SU-DHL-6 (cell line): ENCODE results near the gene TLDC2.

ENCODE experiments used
- H2AFZ ChIP-seq: fragments of 200-600 bp; sonication (generic); 2 replicates; pipeline ENCODE4 v1.6.1; 2014; ENCODE audit warnings: low read depth, mild to moderate bottlenecking, moderate library complexity, mixed read lengths, antibody characterized with exemption, low read length; ENCODE audit not compliant: severe bottlenecking
- H3F3A ChIP-seq: fragments of 200-600 bp; shearing (Covaris generic); 2 replicates; pipeline ENCODE4 v1.6.0; 2016; ENCODE audit warnings: antibody characterized with exemption, mild to moderate bottlenecking; ENCODE audit not compliant: insufficient read depth
- H3K27ac ChIP-seq: fragments of 200-600 bp; sonication (generic); 2 replicates; pipeline ENCODE4 v1.5.1; 2016; ENCODE audit warnings: low read depth, mild to moderate bottlenecking, low read length, moderate library complexity, mixed read lengths
- H3K27me3 ChIP-seq: fragments of 200-600 bp; sonication (generic), shearing (Covaris generic); 2 replicates; pipeline ENCODE4 v1.6.0; 2014; ENCODE audit warnings: mild to moderate bottlenecking, low read length
- H3K36me3 ChIP-seq: fragments of 200-600 bp; sonication (generic); 2 replicates; pipeline ENCODE4 v1.6.1; 2014; ENCODE audit warnings: mild to moderate bottlenecking, low read length, mixed read lengths
- H3K4me2 ChIP-seq: fragments of 300-600, 200-600 bp; shearing (Covaris generic), sonication (generic); 2 replicates; pipeline ENCODE4 v1.6.0; 2014; ENCODE audit warnings: low read length, low read depth, mild to moderate bottlenecking; ENCODE audit not compliant: poor library complexity, severe bottlenecking
- H3K4me3 ChIP-seq: fragments of 200-600 bp; sonication (generic); 2 replicates; pipeline ENCODE4 v1.5.1; 2014; ENCODE audit warnings: antibody characterized with exemption, low read length, mild to moderate bottlenecking, mixed read lengths; ENCODE audit not compliant: insufficient read depth, poor library complexity, severe bottlenecking
- H3K79me2 ChIP-seq: fragments of 200-600 bp; sonication (generic); 2 replicates; pipeline ENCODE4 v1.6.1; 2014; ENCODE audit warnings: mild to moderate bottlenecking, low read length, moderate library complexity; ENCODE audit not compliant: insufficient read depth
- H3K9ac ChIP-seq: fragments of 200-600 bp; sonication (generic); 2 replicates; pipeline ENCODE4 v1.7.0; 2014; ENCODE audit warnings: mild to moderate bottlenecking, low read length
- H3K9me2 ChIP-seq: fragments of 200-600 bp; sonication (generic); replicated peaks from 2 replicates; pipeline ENCODE4 v1.6.1; 2014; ENCODE audit warnings: low read length; ENCODE audit not compliant: insufficient read depth
- H3K9me3 ChIP-seq: fragments of 200-600 bp; sonication (generic); 2 replicates; pipeline ENCODE4 v1.6.1; 2014; ENCODE audit warnings: low read length, mixed read lengths; ENCODE audit not compliant: insufficient read depth
- H4K20me1 ChIP-seq: fragments of 200-600 bp; sonication (generic); 2 replicates; pipeline ENCODE4 v1.6.1; 2014; ENCODE audit warnings: low read depth, mild to moderate bottlenecking, antibody characterized with exemption, low read length, moderate library complexity, mixed read lengths
- EZH2phosphoT487 ChIP-seq: fragments of 200-600 bp; sonication (generic), shearing (Covaris generic); conservative IDR thresholded peaks from 2 replicates; pipeline ENCODE4 v1.6.1; 2018; ENCODE audit warnings: mild to moderate bottlenecking, antibody characterized with exemption, low read length, moderate library complexity, mixed read lengths
- TF ChIP-seq, protein P1 (sequence below): fragments of 200-600 bp; sonication (generic); IDR thresholded peaks from one replicate; pipeline ENCODE4 v1.5.1; 2017; ENCODE audit warnings: antibody characterized with exemption, mild to moderate bottlenecking, low read length, moderate library complexity; ENCODE audit not compliant: insufficient read depth, poor library complexity, severe bottlenecking

Gene TLDC2

DNA sequence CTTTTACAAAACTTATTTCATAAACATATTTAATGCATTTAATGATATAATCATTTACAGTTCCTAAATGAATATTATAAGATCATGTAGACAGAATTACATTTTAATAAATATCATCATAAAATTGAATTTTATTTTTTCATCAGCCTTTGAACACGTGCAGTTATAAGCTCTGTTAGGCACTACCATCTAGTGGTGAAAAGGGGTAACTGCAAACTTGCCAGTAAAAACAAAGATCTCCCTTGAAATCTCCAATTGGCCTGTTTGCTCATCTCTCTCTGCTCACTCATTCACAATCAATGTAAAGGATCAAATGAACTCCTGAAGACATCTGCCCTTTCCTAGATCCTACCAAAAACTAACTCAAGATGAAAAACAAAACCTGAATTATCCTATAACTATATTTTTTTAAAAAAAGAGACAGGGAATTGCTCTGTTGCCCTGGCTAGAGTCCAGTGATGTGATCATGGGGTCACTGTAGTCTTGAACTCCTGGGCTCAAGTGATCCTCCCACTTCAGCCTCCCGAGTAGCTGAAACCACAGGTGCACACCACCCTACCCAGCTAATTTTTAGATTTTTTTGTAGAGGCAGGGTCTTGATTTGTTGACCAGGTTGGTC is 43.9 kb downstream of the TLDC2 start:
- H3K27me3 ChIP-seq, result no peaks in the 10 kb centered on the region
- TF ChIP-seq, protein P1, sequence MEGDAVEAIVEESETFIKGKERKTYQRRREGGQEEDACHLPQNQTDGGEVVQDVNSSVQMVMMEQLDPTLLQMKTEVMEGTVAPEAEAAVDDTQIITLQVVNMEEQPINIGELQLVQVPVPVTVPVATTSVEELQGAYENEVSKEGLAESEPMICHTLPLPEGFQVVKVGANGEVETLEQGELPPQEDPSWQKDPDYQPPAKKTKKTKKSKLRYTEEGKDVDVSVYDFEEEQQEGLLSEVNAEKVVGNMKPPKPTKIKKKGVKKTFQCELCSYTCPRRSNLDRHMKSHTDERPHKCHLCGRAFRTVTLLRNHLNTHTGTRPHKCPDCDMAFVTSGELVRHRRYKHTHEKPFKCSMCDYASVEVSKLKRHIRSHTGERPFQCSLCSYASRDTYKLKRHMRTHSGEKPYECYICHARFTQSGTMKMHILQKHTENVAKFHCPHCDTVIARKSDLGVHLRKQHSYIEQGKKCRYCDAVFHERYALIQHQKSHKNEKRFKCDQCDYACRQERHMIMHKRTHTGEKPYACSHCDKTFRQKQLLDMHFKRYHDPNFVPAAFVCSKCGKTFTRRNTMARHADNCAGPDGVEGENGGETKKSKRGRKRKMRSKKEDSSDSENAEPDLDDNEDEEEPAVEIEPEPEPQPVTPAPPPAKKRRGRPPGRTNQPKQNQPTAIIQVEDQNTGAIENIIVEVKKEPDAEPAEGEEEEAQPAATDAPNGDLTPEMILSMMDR, result peak; percentile 66
- TF ChIP-seq EZH2phosphoT487, result no peak
- H3K79me2 ChIP-seq, result no peaks in the 10 kb centered on the region
- H3K4me3 ChIP-seq, result no peak overlapping the region
- no peak overlapping the region for H2AFZ ChIP-seq
- H3F3A ChIP-seq, result peaks cover 2% of the 10 kb centered on the region; the same call in 1 of the 2 replicates
- no peak overlapping the region for H3K4me2 ChIP-seq
- no peaks in the 10 kb centered on the region for H3K9me2 ChIP-seq
- 0 out of 2 replicates have a peak, but pooled peaks cover 6% of the 10 kb centered on the region for H3K36me3 ChIP-seq
- no peak overlapping the region for H3K9ac ChIP-seq
- no peak overlapping the region for H3K27ac ChIP-seq
- H4K20me1 ChIP-seq, result no peaks in the 10 kb centered on the region
- no peaks in the 10 kb centered on the region for H3K9me3 ChIP-seq

DNA sequence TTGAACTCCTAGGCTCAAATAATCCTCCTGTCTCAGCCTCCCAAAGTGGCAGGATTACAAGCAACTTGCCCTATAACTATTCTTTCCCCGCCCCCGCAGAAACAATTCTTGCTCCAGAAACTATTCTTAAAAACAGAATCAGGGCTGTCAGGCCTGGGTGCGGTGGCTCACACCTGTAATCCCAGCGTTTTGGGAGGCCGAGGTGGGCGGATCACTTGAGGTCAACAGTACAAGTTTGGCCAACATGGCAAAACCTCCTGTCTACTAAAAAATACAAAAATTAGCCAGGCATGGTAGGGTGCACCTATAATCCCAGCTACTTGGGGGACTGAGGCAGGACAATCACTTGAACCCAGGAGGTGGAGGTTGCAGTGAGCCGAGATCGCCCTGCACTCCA is 44.4 kb downstream of the TLDC2 start:
- Histone ChIP-seq H3K36me3 (0 out of 2 replicates have a peak, but pooled peaks cover 6% of the 10 kb centered on the region), H4K20me1 (no peaks in the 10 kb centered on the region), H2AFZ (no peak overlapping the region), H3F3A (peaks cover 2% of the 10 kb centered on the region; the same call in 1 of the 2 replicates), H3K4me2 (no peak overlapping the region), H3K27me3 (no peaks in the 10 kb centered on the region), H3K4me3 (no peak overlapping the region), H3K27ac (no peak overlapping the region), H3K9me3 (no peaks in the 10 kb centered on the region), H3K9me2 (no peaks in the 10 kb centered on the region), H3K9ac (no peak overlapping the region), H3K79me2 (no peaks in the 10 kb centered on the region)
- TF ChIP-seq, protein P1, result no peak
- no peak for TF ChIP-seq EZH2phosphoT487

GRCh38 chr20:36924167-36925045 is 48.5 kb downstream of the TLDC2 start:
- Histone ChIP-seq H3K36me3 (peaks cover 4% of the 10 kb centered on the region), H3K9me2 (no peaks in the 10 kb centered on the region), H3K4me2 (no peak overlapping the region), H3K9me3 (no peaks in the 10 kb centered on the region), H3K79me2 (no peaks in the 10 kb centered on the region), H2AFZ (no peak overlapping the region), H3K27ac (no peak overlapping the region), H4K20me1 (no peaks in the 10 kb centered on the region), H3K4me3 (no peak overlapping the region), H3K27me3 (no peaks in the 10 kb centered on the region), H3K9ac (no peak overlapping the region), H3F3A (no peaks in the 10 kb centered on the region)
- TF ChIP-seq, protein P1, result no peak
- no peak for TF ChIP-seq EZH2phosphoT487
